ENCODE data around the gene EGR1. TPM values are rescaled to one million over a fixed set of nuclear protein-coding genes. Genes with fewer than 3 reads are reported as not detected.

Gene EGR1
- total RNA-seq, 1 experiment from 2014 or later, result 173 TPM

- DNase-seq (ENCODE audit: low read depth, low spot score) (peak; percentile 52), ATAC-seq (peak; percentile 97)
- ChIA-PET RAD21 (ENCODE audit: low non-redundant PET in 1 of 2, low total read pairs in 2 of 2, uncharacterized antibody in 2 of 2, unreplicated experiment in 2 of 2) (interaction anchor here (0.9 to 1.1 kb wide), 2 partner anchors 54 to 55 kb away, joined by 4 to 7 read pairs; no protein-coding TSS in a partner anchor), POLR2A (interaction anchor here (0.8 to 1.5 kb wide), 5 partner anchors 12 to 96 kb away, joined by 3 to 4 read pairs (median 4); partner anchors contain the start of genes EGR1 and ETF1), CTCF (interaction anchor here (1.1 to 4.4 kb wide), 6 partner anchors 12 to 54 kb away, joined by 3 to 51 read pairs (median 6); partner anchors contain the start of gene EGR1)
- Histone ChIP-seq H3K9me2 (ENCODE audit: insufficient read depth) (no peaks in the 10 kb centered on the region), H2AFZ (ENCODE audit: low read depth, low read length, poor library complexity, severe bottlenecking) (peak overlapping the region; percentile 89), H3K79me2 (ENCODE audit: insufficient read depth, low read length) (no peaks in the 10 kb centered on the region), H3K4me2 (ENCODE audit: low read length) (peak overlapping the region; percentile 72), H3K9ac (ENCODE audit: low read length) (peak overlapping the region; percentile 34; the same call in 1 of the 2 replicates), H4K20me1 (ENCODE audit: insufficient read depth) (no peaks in the 10 kb centered on the region), H3K27me3 (ENCODE audit: insufficient read depth, low read length) (no peaks in the 10 kb centered on the region), H3K4me3 (replicated peaks in 1 of 2; ENCODE audit: low read depth in 1 of 2, low read length in 2 of 2) (peak overlapping the region; percentile 13 to 22; a peak in 2 of 4 replicates), H3K4me1 (ENCODE audit: control insufficient read depth in 1 of 2, insufficient read depth in 2 of 2, low read length in 2 of 2) (peaks cover 10 to 17% of the 10 kb centered on the region in 2 experiments), H3K9me3 (ENCODE audit: control insufficient read depth in 1 of 2, insufficient read depth in 1 of 2, low read depth in 1 of 2, low read length in 2 of 2) (no peaks in the 10 kb centered on the region), H3K27ac (ENCODE audit: low read depth, low read length) (no peak overlapping the region), H3K36me3 (ENCODE audit: control insufficient read depth in 1 of 2, insufficient read depth in 2 of 2, low read length in 2 of 2) (no peaks in the 10 kb centered on the region)
- TF ChIP-seq EGR1 (IDR thresholded peaks at IDR 0.05; ENCODE audit: low read depth), result peak; percentile 98
- peak; percentile 91 to 96 (median 96) for TF ChIP-seq CTCF (IDR thresholded peaks at IDR 0.05 in 2 of 3, conservative IDR thresholded peaks at IDR 0.05 in 1 of 3; ENCODE audit: borderline replicate concordance in 1 of 3, insufficient read depth in 1 of 3, low read depth in 2 of 3, low read length in 2 of 3)
- no peak for TF ChIP-seq EZH2phosphoT487 (IDR thresholded peaks at IDR 0.05; ENCODE audit: borderline replicate concordance)
- peak; percentile 94 for TF ChIP-seq RAD21 (IDR thresholded peaks at IDR 0.05; ENCODE audit: low read depth)
- intact Hi-C loops (cut with micrococcal nuclease), result loop anchor here (1.0 to 10.0 kb wide), 4 partner anchors 54 to 822 kb away; no protein-coding TSS in a partner anchor
- no TSS peak for BruUV-seq (replicated peaks)
These were observed 15.6 kb upstream of the EGR1 start for GRCh38 chr5:138449501-138450239.
